ENCODE results near the gene OR2F1.
"Not testable (repeated sequence)": the region's sequence is repeated elsewhere in the genome, so short reads cannot be mapped to it uniquely, and the experiment has no call there.

The OR2F1 gene

GRCh38 chr7:144009361-144009760 lies 54.7 kb downstream of the OR2F1 start:
- no peak for DNase-seq (ENCODE audit: low read depth)

- DNase-seq (ENCODE audit: low read depth) = not testable (repeated sequence)
Measured at GRCh38 chr7:144010061-144010460, 55.4 kb downstream of the OR2F1 start.

GRCh38 chr7:144010821-144011220 lies 56.2 kb downstream of the OR2F1 start:
- DNase-seq (ENCODE audit: low read depth) = not testable (repeated sequence)

GRCh38 chr7:144011458-144012230 lies 57.0 kb downstream of the OR2F1 start:
- no peak for DNase-seq (ENCODE audit: low read depth)
